Kidney (tissue), 14 donors: ENCODE results near the gene ANKRD13B. TPM values are rescaled to one million over a fixed set of nuclear protein-coding genes. Genes with fewer than 3 reads are reported as not detected.
A peak's percentile ranks its signal among the peaks of the same experiment; 100 is the strongest.

ENCODE experiments used
- DNase-seq, 5 donors: peaks; one replicate each; pipeline ENCODE4 v3.0.0-alpha.2; 2013 to 2020
- FAIRE-seq: peaks from 2 replicates; lab custom pipeline; 2012; peaks lifted over from hg19 to GRCh38; lab: Jason Lieb, UNC
- H3K27ac ChIP-seq, 2 donors: one replicate each; pipeline ENCODE4 v1.7.0; 2013; ENCODE audit warnings: low read depth in 2 of 2, low read length in 2 of 2, inconsistent platforms in 1 of 2
- H3K27me3 ChIP-seq: one replicate; pipeline ENCODE4 v1.7.1; 2013; ENCODE audit warnings: low read length, inconsistent platforms; ENCODE audit not compliant: control insufficient read depth, insufficient read depth
- H3K36me3 ChIP-seq, 3 donors: one replicate each; pipeline versions ENCODE4 v1.7.0 to v1.7.1; 2013; ENCODE audit warnings: low read length in 3 of 3, control low read depth in 1 of 3, inconsistent platforms in 1 of 3; ENCODE audit not compliant: insufficient read depth in 3 of 3, control insufficient read depth in 2 of 3
- H3K4me1 ChIP-seq, 3 donors: one replicate each; pipeline versions ENCODE4 v1.7.0 to v1.7.1; 2013; ENCODE audit warnings: low read length in 3 of 3, inconsistent platforms in 1 of 3, low read depth in 1 of 3; ENCODE audit not compliant: control insufficient read depth in 2 of 3, insufficient read depth in 2 of 3
- H3K4me3 ChIP-seq, 3 donors: one replicate each; pipeline versions ENCODE4 v1.7.0 to v1.8.1; 2013; ENCODE audit warnings: low read length in 3 of 3, control low read depth in 1 of 3, inconsistent platforms in 1 of 3
- H3K9ac ChIP-seq, 3 donors: one replicate each; pipeline versions ENCODE4 v1.7.0 to v1.7.1; 2013; ENCODE audit warnings: low read length in 3 of 3, control low read depth in 1 of 3, inconsistent platforms in 1 of 3
- H3K9me3 ChIP-seq, 3 donors: one replicate each; pipeline versions ENCODE4 v1.7.0 to v1.7.1; 2013; ENCODE audit warnings: low read length in 3 of 3, control low read depth in 1 of 3, inconsistent platforms in 1 of 3; ENCODE audit not compliant: control insufficient read depth in 2 of 3, insufficient read depth in 1 of 3
- CTCF ChIP-seq: IDR thresholded peaks from 3 replicates; pipeline ENCODE4 v1.5.1; 2012; ENCODE audit warnings: mild to moderate bottlenecking, moderate library complexity, borderline replicate concordance; ENCODE audit not compliant: insufficient read depth; ENCODE audit errors: extremely low read depth
- intact Hi-C: fragments of 100-400 bp; cut with DNase I; formaldehyde crosslinking; loops from one replicate; pipeline ENCODE4 v1.11.1; 2022
- polyA plus RNA-seq: library from polyadenylated mRNA; stranded (reverse); fragments of 350-450 nt; fragmentation: Illumina TruSeq; extraction: RNeasy Lipid Tissue Mini Kit (QIAGEN cat#74804); gene quantifications from one replicate; pipeline ENCODE4 v1.2.3, GENCODE V29; 2014; ENCODE audit warnings: low read depth, low replicate concordance; ENCODE audit not compliant: insufficient read depth
- total RNA-seq: library from RNA; stranded (reverse); fragmentation: NEBNext Ultra II Directional; extraction: Animal tissue kit (Norgen Biotek cat#: 25700); gene quantifications from one replicate; pipeline ENCODE4 v1.2.1, GENCODE V29; 2021
- donor health status: control.
- donor health status: control.
- donor health status: control.
- donor health status: control.
- donor health status: control.
- donor health status: DM: yes; HTN: yes; CAD: no.
- donor health status: Normal renal cell carcinoma (clear cell type).

Gene ANKRD13B
- total and polyA plus RNA-seq, 2 donors from 2014 or later: 2.8 to 3.3 TPM

- H3K4me3 ChIP-seq: no peak overlapping the region
- H3K27ac ChIP-seq: no peak overlapping the region
- H3K4me1 ChIP-seq: peaks cover 0 to 6% (median 4%) of the 10 kb centered on the region in 3 donors
- H3K9me3 ChIP-seq: no peaks in the 10 kb centered on the region
- H3K27me3 ChIP-seq: no peaks in the 10 kb centered on the region
- FAIRE-seq (no peak), DNase-seq (peak in 2 of 5 donors; percentile 30 to 57)
- intact Hi-C loops: no loop called here
- H3K36me3 ChIP-seq: no peaks in the 10 kb centered on the region
- no peak for TF ChIP-seq CTCF
- no peak overlapping the region for H3K9ac ChIP-seq
Observed at GRCh38 chr17:29608986-29609385, 16.1 kb downstream of the ANKRD13B start.

GRCh38 chr17:29610395-29610794 is 17.5 kb downstream of the ANKRD13B start:
- intact Hi-C loops: no loop called here
- Histone ChIP-seq H3K9me3 (no peaks in the 10 kb centered on the region), H3K27ac (no peak overlapping the region), H3K9ac (no peak overlapping the region), H3K27me3 (no peaks in the 10 kb centered on the region), H3K4me1 (peaks cover 0 to 9% (median 4%) of the 10 kb centered on the region in 3 donors), H3K4me3 (no peak overlapping the region), H3K36me3 (no peaks in the 10 kb centered on the region)
- DNase-seq: no peak
- TF ChIP-seq CTCF: no peak
- no peak for FAIRE-seq

GRCh38 chr17:29611351-29612093 is 18.6 kb downstream of the ANKRD13B start:
- Histone ChIP-seq H3K4me1 (peaks cover 0 to 16% (median 10%) of the 10 kb centered on the region in 3 donors), H3K9me3 (no peaks in the 10 kb centered on the region), H3K27ac (no peak overlapping the region), H3K9ac (no peak overlapping the region), H3K36me3 (no peaks in the 10 kb centered on the region), H3K4me3 (no peak overlapping the region), H3K27me3 (peaks cover 5% of the 10 kb centered on the region)
- TF ChIP-seq CTCF: no peak
- FAIRE-seq (no peak), DNase-seq (no peak)
- intact Hi-C loops: no loop called here
